ENCODE data around the gene PHEX.

- TF ChIP-seq EZH2 (optimal IDR thresholded peaks at IDR 0.05; ENCODE audit: low read depth, low read length) = no peak
- TF ChIP-seq, protein P1, sequence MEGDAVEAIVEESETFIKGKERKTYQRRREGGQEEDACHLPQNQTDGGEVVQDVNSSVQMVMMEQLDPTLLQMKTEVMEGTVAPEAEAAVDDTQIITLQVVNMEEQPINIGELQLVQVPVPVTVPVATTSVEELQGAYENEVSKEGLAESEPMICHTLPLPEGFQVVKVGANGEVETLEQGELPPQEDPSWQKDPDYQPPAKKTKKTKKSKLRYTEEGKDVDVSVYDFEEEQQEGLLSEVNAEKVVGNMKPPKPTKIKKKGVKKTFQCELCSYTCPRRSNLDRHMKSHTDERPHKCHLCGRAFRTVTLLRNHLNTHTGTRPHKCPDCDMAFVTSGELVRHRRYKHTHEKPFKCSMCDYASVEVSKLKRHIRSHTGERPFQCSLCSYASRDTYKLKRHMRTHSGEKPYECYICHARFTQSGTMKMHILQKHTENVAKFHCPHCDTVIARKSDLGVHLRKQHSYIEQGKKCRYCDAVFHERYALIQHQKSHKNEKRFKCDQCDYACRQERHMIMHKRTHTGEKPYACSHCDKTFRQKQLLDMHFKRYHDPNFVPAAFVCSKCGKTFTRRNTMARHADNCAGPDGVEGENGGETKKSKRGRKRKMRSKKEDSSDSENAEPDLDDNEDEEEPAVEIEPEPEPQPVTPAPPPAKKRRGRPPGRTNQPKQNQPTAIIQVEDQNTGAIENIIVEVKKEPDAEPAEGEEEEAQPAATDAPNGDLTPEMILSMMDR (IDR thresholded peaks at IDR 0.05; ENCODE audit: low read length) = no peak
These were observed 5.4 kb upstream of the PHEX start for GRCh38 chrX:22026731-22027130.

Measured in MM.1S (cell line).